TTC549 (cell line): ENCODE data around the gene ZNF500.

Source experiments
- FAIRE-seq: peaks from 2 replicates; lab custom pipeline; 2012; peaks lifted over from hg19 to GRCh38; lab: Jason Lieb, UNC

The ZNF500 gene

GRCh38 chr16:4766875-4767628, at the start of gene ZNF500:
TSS of gene ZNF500 (minus strand) at chr16:4767162. CDS start at chr16:4765978, 1,184 bp downstream.
- peak; percentile 74 for FAIRE-seq

- FAIRE-seq = no peak
Observed at GRCh38 chr16:4814542-4815173, 47.7 kb upstream of the ZNF500 start.

GRCh38 chr16:4814046-4814445, 47.1 kb upstream of the ZNF500 start:
- no peak for FAIRE-seq

GRCh38 chr16:4813251-4814003, 46.5 kb upstream of the ZNF500 start:
- no peak for FAIRE-seq

GRCh38 chr16:4811773-4812172, 44.8 kb upstream of the ZNF500 start:
- FAIRE-seq = no peak

GRCh38 chr16:4811242-4811641, 44.3 kb upstream of the ZNF500 start:
- no peak for FAIRE-seq

- FAIRE-seq = no peak
Observed at GRCh38 chr16:4806280-4806679, 39.3 kb upstream of the ZNF500 start.

GRCh38 chr16:4805231-4805630, 38.3 kb upstream of the ZNF500 start:
- no peak for FAIRE-seq

- FAIRE-seq = no peak
Observed at GRCh38 chr16:4803898-4804762, 37.2 kb upstream of the ZNF500 start.

GRCh38 chr16:4803401-4803844, 36.5 kb upstream of the ZNF500 start:
- no peak for FAIRE-seq

GRCh38 chr16:4802659-4803287, 35.8 kb upstream of the ZNF500 start:
- no peak for FAIRE-seq

- no peak for FAIRE-seq
Observed at GRCh38 chr16:4801962-4802658, 35.1 kb upstream of the ZNF500 start, which contains the start of gene ROGDI. TSS of gene ROGDI (minus strand) at chr16:4802633. CDS start at chr16:4802571, 62 bp downstream.

- no peak for FAIRE-seq
Observed at GRCh38 chr16:4801051-4801961, 34.3 kb upstream of the ZNF500 start.

GRCh38 chr16:4800290-4801041, 33.5 kb upstream of the ZNF500 start:
- no peak for FAIRE-seq

- FAIRE-seq = no peak
Observed at GRCh38 chr16:4799171-4799855, 32.4 kb upstream of the ZNF500 start.

- no peak for FAIRE-seq
Observed at GRCh38 chr16:4798456-4798855, 31.5 kb upstream of the ZNF500 start.

- FAIRE-seq = no peak
Observed at GRCh38 chr16:4797805-4798252, 30.9 kb upstream of the ZNF500 start.
